ENCODE results near the gene PRH2. TPM values are rescaled to one million over a fixed set of nuclear protein-coding genes. Genes with fewer than 3 reads are reported as not detected.
A peak's percentile ranks its signal among the peaks of the same experiment; 100 is the strongest.

PRH2 gene
- total RNA-seq, 1 experiment from 2014 or later, result 0.52 TPM

GRCh38 chr12:10968765-10969456, 39.9 kb downstream of the PRH2 start:
- POLR2A ChIA-PET, result interaction anchor here (0.6 kb wide), 1 partner anchor 198 kb away, joined by 3 read pairs; no protein-coding TSS in a partner anchor
- peaks cover 9% of the 10 kb centered on the region for H3K9me3 Mint-ChIP-seq
- DNase-seq (ENCODE audit: low spot score), result no peak
- ATAC-seq, result no peak
- no peak for TF ChIP-seq SMAD3 (CRISPR knock-in tag; IDR thresholded peaks at IDR 0.05; ENCODE audit: borderline replicate concordance)
- TF ChIP-seq CREM (CRISPR knock-in tag; IDR thresholded peaks at IDR 0.05), result no peak
- no peak for TF ChIP-seq KAT7 (CRISPR knock-in tag; IDR thresholded peaks at IDR 0.05; ENCODE audit: borderline replicate concordance)
- no peak for TF ChIP-seq GRHL2 (CRISPR knock-in tag; IDR thresholded peaks at IDR 0.05; ENCODE audit: insufficient replicate concordance, severe bottlenecking)
- no peak for TF ChIP-seq STAT6 (CRISPR knock-in tag; conservative IDR thresholded peaks at IDR 0.05; ENCODE audit: low read depth)
- no peak for TF ChIP-seq ESRRA (CRISPR knock-in tag; IDR thresholded peaks at IDR 0.05; ENCODE audit: borderline replicate concordance)
- no peak for TF ChIP-seq USF1 (CRISPR knock-in tag; IDR thresholded peaks at IDR 0.05)
- no peak overlapping the region for H3K27ac Mint-ChIP-seq
- no peak overlapping the region for H3K4me3 Mint-ChIP-seq
- peaks cover 4% of the 10 kb centered on the region; the same call in 1 of the 2 replicates for H3K36me3 Mint-ChIP-seq
- CTCF ChIA-PET, result interaction anchor here (1.4 kb wide), 1 partner anchor 218 kb away, joined by 4 read pairs; no protein-coding TSS in a partner anchor
- H3K27me3 Mint-ChIP-seq (ENCODE audit: low read depth), result no peaks in the 10 kb centered on the region
- no peaks in the 10 kb centered on the region for H3K4me1 Mint-ChIP-seq

GRCh38 chr12:10974965-10975364, 45.9 kb downstream of the PRH2 start:
- Mint-ChIP-seq H3K4me1 (peaks cover 53% of the 10 kb centered on the region), H3K36me3 (no peaks in the 10 kb centered on the region), H3K27ac (no peak overlapping the region), H3K9me3 (no peaks in the 10 kb centered on the region), H3K4me3 (no peak overlapping the region), H3K27me3 (ENCODE audit: low read depth) (no peaks in the 10 kb centered on the region; the same call in 1 of the 2 replicates)
- TF ChIP-seq STAT6 (CRISPR knock-in tag; conservative IDR thresholded peaks at IDR 0.05; ENCODE audit: low read depth), result no peak
- POLR2A ChIA-PET, result interaction anchor here (0.6 kb wide), 1 partner anchor 433 kb away, joined by 3 read pairs; no protein-coding TSS in a partner anchor
- CTCF ChIA-PET, result no interaction called here
- DNase-seq (ENCODE audit: low spot score) (no peak), ATAC-seq (peak; percentile 55)

GRCh38 chr12:10982244-10982643, 53.2 kb downstream of the PRH2 start:
- POLR2A ChIA-PET, result no interaction called here
- H3K27ac Mint-ChIP-seq, result no peak overlapping the region

More at GRCh38 chr12:10982244-10982643, 53.2 kb downstream of the PRH2 start:
- H3K9me3 Mint-ChIP-seq, result no peaks in the 10 kb centered on the region
- H3K36me3 Mint-ChIP-seq, result no peaks in the 10 kb centered on the region
- ATAC-seq (no peak), DNase-seq (ENCODE audit: low spot score) (no peak)
- TF ChIP-seq NFE2L1 (CRISPR knock-in tag; IDR thresholded peaks at IDR 0.05) (no peak), CBFB (CRISPR knock-in tag; IDR thresholded peaks at IDR 0.05; ENCODE audit: low read depth) (no peak), MLX (CRISPR knock-in tag; IDR thresholded peaks at IDR 0.05) (no peak)
- peaks cover 23% of the 10 kb centered on the region for H3K4me1 Mint-ChIP-seq
- CTCF ChIA-PET, result no interaction called here
- H3K4me3 Mint-ChIP-seq, result no peak overlapping the region
- no peaks in the 10 kb centered on the region for H3K27me3 Mint-ChIP-seq (ENCODE audit: low read depth)

Other genes with a start within 250 kb of the PRH2 start
- gene YBX3, start 205.9 kb upstream of the PRH2 start, total RNA-seq (2021), result 396 to 411 TPM (median 409 TPM) in 3 replicates
- gene TAS2R7, start 126.6 kb upstream of the PRH2 start, total RNA-seq (2021), result not detected in 3 replicates
- gene TAS2R8, start 122.0 kb upstream of the PRH2 start, total RNA-seq (2021), result not detected in 3 replicates
- gene TAS2R9, start 119.1 kb upstream of the PRH2 start, total RNA-seq (2021), result not detected in 3 replicates
- gene TAS2R10, start 102.9 kb upstream of the PRH2 start, total RNA-seq (2021), result not detected in 3 replicates
- gene PRR4, start 79.8 kb upstream of the PRH2 start, total RNA-seq (2021), result 0.87 to 2.7 TPM (median 1.6 TPM) in 3 replicates
- 6.7 to 15.1 TPM (median 8.1 TPM) in 3 replicates for gene PRH1, start 45.0 kb upstream of the PRH2 start, total RNA-seq (2021)
- gene TAS2R13, start 19.7 kb upstream of the PRH2 start, total RNA-seq (2021), result 0.37 to 0.62 TPM (median 0.37 TPM) in 3 replicates
- 1.1 to 1.3 TPM (median 1.1 TPM) in 3 replicates for gene TAS2R14, start 10.0 kb downstream of the PRH2 start, total RNA-seq (2021)
- gene TAS2R50, start 57.7 kb downstream of the PRH2 start, total RNA-seq (2021), result 0.25 to 0.73 TPM (median 0.59 TPM) in 3 replicates
- gene TAS2R20, start 69.1 kb downstream of the PRH2 start, total RNA-seq (2021), result 0.73 to 0.81 TPM (median 0.73 TPM) in 3 replicates
- 1.0 to 1.4 TPM (median 1.1 TPM) in 3 replicates for gene TAS2R19, start 93.4 kb downstream of the PRH2 start, total RNA-seq (2021)
- 1.2 to 2.0 TPM (median 1.9 TPM) in 3 replicates for gene TAS2R31, start 102.2 kb downstream of the PRH2 start, total RNA-seq (2021)
- 0.44 to 0.85 TPM (median 0.69 TPM) in 3 replicates for gene TAS2R46, start 133.1 kb downstream of the PRH2 start, total RNA-seq (2021)
- gene TAS2R43, start 163.1 kb downstream of the PRH2 start, total RNA-seq (2021), result 0.28 to 0.55 TPM (median 0.53 TPM) in 3 replicates
- gene TAS2R30, start 205.4 kb downstream of the PRH2 start, total RNA-seq (2021), result 1.2 to 1.7 TPM (median 1.4 TPM) in 3 replicates
- gene SMIM10L1, start 242.0 kb downstream of the PRH2 start, total RNA-seq (2021), result 11.8 to 12.3 TPM (median 12.2 TPM) in 3 replicates

Measured in WTC11 (cell line).